ENCODE results near the gene DEGS2. TPM values are rescaled to one million over a fixed set of nuclear protein-coding genes. Genes with fewer than 3 reads are reported as not detected.

The DEGS2 gene
- total RNA-seq, 1 experiment from 2014 or later: not detected

DNA sequence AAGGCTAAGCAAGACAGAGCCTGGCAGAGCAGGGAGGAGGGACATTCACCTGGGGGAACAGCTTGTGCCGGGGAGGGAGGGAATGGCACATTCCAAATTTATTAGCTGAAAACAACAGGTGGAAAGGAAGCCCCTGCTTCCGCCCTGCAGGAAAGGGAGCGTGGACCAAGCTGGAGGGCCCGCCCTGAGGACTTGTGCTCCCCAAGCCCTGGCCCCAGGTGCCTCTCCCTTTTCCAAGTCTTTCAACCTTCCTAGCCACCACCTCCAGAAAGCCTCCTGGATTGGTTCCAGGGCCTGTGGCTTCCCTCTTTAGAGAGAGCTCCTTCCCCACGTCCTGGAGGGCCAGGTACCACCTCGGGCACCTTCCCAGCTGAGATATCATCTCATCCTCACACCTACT lies 2.7 kb downstream of the DEGS2 start:
- DNase-seq: no peak
- Histone ChIP-seq H3K9me3 (no peaks in the 10 kb centered on the region), H3K36me3 (no peaks in the 10 kb centered on the region), H3K4me3 (no peak overlapping the region), H3K27me3 (peaks cover 4% of the 10 kb centered on the region)

DNA sequence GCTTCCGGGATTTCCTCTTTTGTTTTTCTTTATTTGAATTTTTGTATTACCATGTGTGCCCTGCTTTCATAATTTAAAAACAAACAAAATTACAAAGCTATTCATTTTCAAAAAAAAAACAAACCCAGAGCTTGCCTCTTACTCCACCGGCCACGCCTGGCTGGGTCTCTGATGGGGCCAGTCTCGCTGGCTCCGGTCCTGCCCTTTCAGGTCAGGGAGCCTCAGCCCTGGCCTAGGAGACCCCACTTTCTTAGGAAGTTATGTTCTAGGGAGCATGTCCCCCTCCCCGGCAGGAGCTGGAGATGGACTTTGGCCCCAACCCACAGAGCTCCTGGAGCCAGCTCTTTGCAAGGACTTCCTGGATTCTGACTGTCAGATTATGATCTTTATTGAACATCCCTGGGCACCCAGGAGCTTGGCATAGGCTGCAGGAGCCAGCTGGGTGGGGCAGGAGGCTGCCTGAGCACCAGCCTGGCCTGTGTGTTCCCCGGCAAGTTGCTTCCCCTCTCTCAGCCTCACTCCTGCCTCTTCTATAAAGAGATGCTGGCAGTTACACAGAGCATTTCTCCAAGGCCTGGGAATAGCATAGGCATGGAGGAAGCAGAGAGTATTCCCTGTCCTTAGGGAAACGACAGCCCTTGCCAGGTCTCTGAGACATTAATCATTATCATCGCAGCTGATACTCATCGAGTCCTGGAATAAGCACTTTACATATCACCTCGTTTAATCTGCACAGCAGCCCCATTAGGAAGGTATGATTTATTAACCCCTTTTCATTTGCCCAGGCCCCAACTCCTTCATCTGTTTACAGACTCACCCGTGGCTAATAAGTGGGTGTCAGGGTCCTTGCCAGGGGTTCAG lies 3.5 kb downstream of the DEGS2 start:
- H3K9me3 ChIP-seq: no peaks in the 10 kb centered on the region
- peaks cover 4% of the 10 kb centered on the region for H3K27me3 ChIP-seq
- H3K36me3 ChIP-seq: no peaks in the 10 kb centered on the region
- no peak for DNase-seq
- no peak overlapping the region for H3K4me3 ChIP-seq

DNA sequence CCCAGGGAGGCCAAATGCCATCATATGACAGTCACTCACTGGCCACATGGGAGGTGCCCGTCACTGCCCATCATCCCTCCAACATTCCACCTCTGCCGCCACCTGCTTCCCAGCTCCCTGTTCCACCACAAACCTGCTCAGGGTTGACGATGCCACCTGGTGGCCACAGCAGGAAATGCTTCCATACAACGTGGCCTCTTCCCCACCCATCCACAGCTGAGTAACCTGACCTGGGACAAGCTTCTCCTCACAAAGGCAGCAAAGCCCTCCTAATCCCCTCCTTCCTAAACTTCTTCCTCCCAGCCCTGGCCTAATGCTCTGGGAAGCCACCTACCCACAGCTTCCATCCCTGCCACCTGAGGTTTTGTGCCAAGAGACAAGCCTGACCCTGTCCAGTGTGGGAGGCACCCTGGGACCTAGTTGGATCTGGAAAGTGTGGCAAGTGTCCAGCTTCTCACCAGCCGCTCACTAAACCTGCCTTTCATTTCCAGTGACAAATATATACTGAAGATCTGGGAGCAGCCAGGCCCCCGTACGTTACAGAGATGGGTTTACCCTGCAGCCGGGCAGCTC lies 4.3 kb downstream of the DEGS2 start:
- no peak for DNase-seq
- peaks cover 4% of the 10 kb centered on the region for H3K27me3 ChIP-seq
- H3K4me3 ChIP-seq: no peak overlapping the region
- H3K36me3 ChIP-seq: no peaks in the 10 kb centered on the region
- no peaks in the 10 kb centered on the region for H3K9me3 ChIP-seq

DNA sequence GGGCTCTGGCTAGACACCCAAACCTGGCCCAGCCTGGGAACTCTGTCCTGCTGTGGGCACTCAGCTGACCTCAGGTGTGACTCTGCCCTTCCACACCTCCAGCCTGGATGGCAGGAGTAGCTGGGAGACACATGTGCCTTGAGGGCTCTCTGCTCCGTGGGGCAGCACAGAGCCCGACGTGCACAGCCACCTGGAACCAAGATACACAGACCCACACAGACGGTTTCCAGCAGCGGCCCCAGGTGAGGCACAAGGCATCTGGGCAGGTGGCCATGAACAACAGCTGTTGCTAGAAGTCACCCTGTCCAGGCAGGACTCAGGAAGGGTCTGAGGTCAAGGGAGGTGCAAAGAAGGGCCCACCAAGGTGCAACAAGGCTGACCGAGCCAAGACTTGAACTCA lies 5.9 kb downstream of the DEGS2 start:
- no peaks in the 10 kb centered on the region for H3K9me3 ChIP-seq
- no peaks in the 10 kb centered on the region for H3K27me3 ChIP-seq
- H3K36me3 ChIP-seq: no peaks in the 10 kb centered on the region
- no peak overlapping the region for H3K4me3 ChIP-seq
- DNase-seq: no peak

DNA sequence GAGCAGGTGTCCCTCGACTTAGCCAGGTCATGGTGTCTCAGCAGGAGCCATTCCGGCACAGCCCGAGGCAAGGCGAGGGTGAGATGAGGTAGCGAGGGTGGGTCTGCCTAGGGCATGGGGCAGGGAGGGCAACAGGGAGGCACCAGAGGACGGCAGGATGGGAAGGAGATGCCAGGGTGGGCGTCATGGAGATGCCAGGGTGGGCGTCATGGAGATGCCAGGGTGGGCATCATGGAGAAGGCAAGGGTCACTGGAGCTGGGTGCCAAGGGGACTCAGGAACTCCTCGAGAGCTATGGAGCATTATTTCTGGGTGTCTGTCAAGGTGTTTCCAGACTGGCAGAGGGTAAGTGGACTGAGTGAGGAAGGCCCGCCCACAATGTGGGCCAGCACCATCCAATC lies 7.4 kb downstream of the DEGS2 start:
- H3K27me3 ChIP-seq: no peaks in the 10 kb centered on the region
- H3K36me3 ChIP-seq: no peaks in the 10 kb centered on the region
- H3K4me3 ChIP-seq: no peak overlapping the region
- H3K9me3 ChIP-seq: no peaks in the 10 kb centered on the region
- no peak for DNase-seq

DNA sequence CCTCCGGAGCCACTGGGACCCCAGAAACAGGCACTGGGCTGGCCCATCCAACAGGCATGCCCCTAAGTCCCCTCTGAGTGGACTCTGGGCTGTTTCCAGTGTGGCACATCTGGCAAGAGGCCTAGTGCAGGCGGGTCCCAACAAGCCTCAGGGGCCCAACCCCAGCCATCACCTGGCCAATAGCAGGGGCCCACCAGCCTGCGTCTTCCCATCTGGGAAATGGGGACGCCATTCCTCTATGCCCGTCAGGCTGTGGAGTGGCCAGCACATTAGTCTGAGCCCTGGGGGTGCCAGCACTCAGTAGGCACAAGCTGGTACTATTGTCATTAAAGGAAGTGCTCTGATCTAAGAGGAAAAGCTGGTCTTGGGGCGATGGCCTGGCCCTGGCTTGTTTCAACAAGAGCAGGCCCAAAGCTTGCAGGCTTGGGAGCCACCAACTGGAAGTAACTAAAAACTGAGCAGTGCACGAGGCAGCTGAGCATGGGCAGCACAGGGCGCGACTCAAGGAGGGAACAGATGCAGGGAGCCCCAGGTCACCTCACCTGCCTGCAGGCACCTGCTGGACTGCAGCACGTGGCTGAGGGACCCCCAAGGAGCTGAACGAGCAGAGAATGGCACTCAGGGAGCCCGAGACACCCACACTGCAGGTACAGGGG lies 8.4 kb downstream of the DEGS2 start:
- no peaks in the 10 kb centered on the region for H3K27me3 ChIP-seq
- no peak overlapping the region for H3K4me3 ChIP-seq
- no peaks in the 10 kb centered on the region for H3K36me3 ChIP-seq
- no peak for DNase-seq
- H3K9me3 ChIP-seq: no peaks in the 10 kb centered on the region

DNA sequence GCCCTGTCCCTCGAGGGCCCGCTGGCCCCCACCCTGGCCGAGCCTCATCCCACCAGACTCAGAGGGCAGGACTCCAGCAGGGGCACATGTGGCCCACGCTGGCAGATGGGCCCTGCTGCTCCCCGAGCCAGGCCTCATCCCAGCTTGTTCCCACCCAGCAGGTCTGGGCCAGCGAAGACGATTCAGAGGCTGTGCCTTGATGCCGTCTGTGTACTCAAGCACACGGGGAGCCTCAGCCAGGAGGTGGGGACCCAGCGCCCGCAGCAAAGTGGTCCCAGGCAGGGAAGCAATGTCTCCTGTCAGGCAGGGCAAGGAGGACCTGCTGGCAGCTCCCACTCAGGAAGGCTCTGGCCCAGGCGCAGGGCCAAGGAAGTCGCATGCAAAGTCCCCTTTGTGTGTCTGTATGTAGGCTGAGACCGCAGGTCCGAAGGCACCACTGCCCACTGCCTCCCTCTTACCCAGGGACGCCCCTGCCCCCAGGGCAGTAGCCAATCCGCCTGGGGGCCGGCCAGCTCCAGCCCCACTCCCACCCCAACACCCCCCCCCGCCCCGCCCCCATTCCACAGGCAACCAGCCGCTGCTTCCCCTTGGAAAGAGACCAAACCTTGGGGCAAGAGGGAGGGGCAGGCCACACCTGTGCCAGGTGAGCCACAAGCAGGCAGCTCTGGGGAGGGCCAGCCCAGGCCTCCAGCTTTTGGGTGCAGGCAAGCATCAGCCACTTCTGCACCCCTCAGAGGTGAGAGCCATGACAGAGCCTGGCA lies 9.4 kb downstream of the DEGS2 start:
- H3K9me3 ChIP-seq: no peaks in the 10 kb centered on the region
- DNase-seq: no peak

DNA sequence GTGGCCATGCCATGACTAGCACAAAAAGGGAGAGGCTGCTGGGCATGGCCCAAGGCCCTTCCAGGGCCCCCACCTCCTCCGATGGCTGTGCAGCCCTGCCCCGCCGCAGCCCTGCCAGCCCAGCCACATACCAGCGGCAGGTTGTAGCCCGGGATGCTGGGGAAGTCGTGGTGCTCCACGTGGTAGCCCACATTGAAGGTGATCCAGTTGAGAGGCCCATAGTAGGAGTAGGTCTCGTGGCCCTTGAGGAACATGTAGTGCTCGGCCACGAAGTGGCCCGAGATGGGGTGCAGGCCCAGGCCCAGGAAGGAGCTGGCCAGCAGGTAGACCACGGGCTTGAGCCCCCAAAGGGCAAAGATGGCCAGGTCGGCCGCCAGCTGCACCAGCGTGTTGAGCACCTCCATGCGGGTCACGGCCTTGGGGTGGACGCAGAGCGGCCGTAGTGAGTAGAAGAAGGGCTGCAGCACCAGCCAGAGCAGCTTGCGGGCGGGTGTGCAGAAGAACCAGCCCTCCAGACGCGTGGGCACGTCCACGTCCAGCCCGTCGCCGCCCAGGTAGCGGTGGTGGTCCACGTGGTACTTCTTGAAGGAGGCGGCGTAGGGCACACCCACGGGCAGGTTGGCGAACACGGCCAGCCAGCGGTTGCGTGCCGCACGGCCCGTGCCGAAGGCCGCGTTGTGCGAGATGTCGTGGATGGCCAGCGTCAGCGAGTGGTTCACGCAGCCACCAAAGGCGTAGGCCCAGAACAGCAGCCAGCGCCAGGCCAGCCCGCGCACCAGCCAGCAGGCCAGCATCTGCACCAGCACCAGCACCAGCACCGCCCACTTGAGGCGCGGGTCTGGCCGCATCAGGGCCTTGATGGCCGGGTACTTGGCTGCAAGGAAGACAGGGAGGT lies 10.4 kb downstream of the DEGS2 start:
- DNase-seq: no peak
- Histone ChIP-seq H3K27me3 (no peaks in the 10 kb centered on the region), H3K4me3 (no peak overlapping the region), H3K9me3 (no peaks in the 10 kb centered on the region), H3K36me3 (no peaks in the 10 kb centered on the region)

More for the DNA sequence above, 9.4 kb downstream of the DEGS2 start:
- H3K36me3 ChIP-seq: no peaks in the 10 kb centered on the region
- H3K27me3 ChIP-seq: no peaks in the 10 kb centered on the region
- H3K4me3 ChIP-seq: no peak overlapping the region

DNA sequence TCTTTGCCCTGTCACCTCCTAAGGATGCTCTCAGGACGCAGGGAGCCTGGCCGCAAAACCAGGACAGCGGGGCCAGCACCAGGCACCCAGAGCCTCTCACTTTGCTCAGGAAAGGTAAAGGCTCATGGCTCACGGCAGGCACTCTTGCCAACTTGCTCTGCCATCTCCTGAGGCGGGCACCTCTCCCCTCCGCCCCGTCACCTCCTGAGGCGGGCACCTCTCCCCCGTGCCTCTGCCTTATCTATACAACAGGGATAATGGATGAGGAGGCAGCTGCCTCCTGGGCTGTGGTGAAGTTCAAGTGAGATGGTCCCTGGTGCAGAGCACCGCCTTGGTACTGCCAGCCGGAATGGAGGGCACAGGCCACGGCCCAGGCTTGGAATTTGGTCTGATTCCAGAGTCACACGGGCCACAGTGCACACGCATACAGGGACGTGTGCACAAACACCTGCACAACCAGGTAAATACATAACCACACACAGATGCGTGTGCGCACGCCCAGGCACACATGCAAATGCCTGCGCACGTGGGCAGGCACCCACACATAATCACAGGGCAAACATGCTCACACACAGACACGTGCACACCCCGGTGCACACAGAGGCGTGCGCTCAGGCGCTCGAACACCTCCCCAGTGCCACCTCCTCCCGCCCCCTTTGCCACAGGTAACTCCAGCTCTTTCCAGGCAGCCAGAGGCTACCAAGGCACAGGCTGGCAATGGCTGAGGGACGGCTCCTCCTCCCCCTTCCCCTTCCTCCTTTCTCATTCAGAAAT lies 11.6 kb downstream of the DEGS2 start:
- Histone ChIP-seq H3K36me3 (no peaks in the 10 kb centered on the region), H3K27me3 (no peaks in the 10 kb centered on the region)

DNA sequence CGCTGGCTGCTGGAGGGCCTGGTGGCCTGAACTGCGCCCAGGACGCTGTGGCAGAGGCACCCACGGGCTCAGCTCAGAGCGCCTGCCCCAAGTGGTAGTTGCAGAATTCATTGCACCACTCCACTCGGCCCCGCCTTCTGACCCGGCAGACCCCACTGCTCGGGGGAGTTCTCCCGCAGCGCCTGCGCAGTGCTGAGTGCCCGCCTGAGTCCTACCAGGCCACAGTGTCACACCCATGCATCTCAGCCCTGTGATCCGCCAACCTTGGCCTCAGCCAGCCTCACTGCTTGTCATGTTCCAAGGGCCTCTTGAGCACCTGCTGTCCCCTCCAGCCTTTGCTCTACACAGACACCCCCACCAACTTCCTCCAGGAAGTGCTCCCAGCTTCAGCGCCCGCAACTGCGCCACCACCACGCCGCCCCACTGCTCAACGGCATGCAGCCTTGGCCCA lies 12.2 kb downstream of the DEGS2 start:
- no peak overlapping the region for H3K4me3 ChIP-seq
- no peaks in the 10 kb centered on the region for H3K36me3 ChIP-seq
- no peaks in the 10 kb centered on the region for H3K9me3 ChIP-seq
- H3K27me3 ChIP-seq: no peaks in the 10 kb centered on the region
- no peak for DNase-seq

More for the DNA sequence above, 11.6 kb downstream of the DEGS2 start:
- no peak for DNase-seq
- Histone ChIP-seq H3K4me3 (no peak overlapping the region), H3K9me3 (no peaks in the 10 kb centered on the region)

DNA sequence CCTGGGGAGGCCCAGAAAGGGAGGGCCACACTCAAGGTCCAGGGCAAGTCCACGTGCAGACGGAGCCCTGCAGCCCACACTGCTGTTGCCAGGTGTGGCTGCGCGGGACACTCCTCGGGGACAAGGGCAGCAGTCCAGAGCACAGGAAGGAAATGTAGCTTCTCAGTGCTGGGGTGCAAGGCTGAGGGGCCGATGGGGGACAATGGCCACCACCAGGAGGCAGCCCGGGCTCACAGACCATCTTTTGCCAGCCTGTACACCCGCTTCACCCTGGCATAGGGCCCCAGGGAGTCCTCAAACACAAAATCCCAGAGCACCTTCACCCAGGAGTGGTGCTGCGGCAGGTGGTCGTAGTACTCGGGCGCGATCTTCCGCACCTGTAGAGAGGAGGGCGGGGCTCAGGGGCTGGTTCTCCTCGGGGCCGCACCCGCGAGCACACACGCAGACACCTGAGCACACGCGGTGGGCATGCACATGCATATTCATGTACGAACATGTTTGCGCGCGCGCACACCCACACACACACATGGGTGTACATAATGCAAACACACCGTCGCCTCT lies 12.8 kb downstream of the DEGS2 start:
- H3K36me3 ChIP-seq: no peaks in the 10 kb centered on the region
- H3K27me3 ChIP-seq: no peaks in the 10 kb centered on the region

DNA sequence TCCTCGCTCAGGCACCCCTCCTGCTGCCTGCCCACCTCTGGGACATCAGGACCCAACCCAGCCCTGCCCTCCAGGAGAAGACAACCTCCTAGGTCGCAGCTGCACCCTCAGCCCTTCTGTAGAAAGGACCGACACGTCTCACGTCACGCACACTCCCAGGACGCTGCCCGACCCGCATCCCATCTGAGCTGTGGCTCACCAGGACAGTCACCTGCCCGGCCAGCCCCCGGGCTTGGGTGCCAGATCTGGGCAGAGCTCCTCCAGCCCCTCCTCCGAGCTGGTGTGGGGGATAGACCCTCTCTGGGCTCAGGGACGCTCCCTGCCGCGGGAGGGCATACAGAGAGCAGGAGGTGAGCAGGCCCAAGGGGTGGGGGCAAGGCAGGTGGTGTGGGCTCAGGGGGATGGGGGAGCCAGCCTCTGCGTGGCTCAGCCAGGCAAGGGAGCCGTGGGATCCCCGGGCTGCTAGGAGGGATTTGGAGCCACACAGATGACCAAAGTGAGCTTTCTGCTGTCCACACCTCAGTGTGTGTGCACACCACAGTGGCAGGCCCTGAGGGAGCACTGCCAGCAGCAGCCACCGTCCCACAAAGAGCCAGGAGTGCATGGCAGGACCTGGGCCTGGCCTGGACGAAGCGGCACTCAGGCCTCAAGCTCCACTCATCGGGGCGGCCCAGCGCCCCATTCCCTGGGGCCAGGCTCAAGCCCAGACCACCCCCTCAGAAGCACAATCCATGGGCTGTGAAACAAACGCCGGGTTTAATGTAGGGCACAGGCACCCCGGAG lies 13.6 kb downstream of the DEGS2 start:
- H3K9me3 ChIP-seq: no peaks in the 10 kb centered on the region
- no peak for DNase-seq
- H3K27me3 ChIP-seq: no peaks in the 10 kb centered on the region
- H3K36me3 ChIP-seq: no peaks in the 10 kb centered on the region
- H3K4me3 ChIP-seq: no peak overlapping the region

More for the DNA sequence above, 12.8 kb downstream of the DEGS2 start:
- no peak for DNase-seq
- no peak overlapping the region for H3K4me3 ChIP-seq
- no peaks in the 10 kb centered on the region for H3K9me3 ChIP-seq

DNA sequence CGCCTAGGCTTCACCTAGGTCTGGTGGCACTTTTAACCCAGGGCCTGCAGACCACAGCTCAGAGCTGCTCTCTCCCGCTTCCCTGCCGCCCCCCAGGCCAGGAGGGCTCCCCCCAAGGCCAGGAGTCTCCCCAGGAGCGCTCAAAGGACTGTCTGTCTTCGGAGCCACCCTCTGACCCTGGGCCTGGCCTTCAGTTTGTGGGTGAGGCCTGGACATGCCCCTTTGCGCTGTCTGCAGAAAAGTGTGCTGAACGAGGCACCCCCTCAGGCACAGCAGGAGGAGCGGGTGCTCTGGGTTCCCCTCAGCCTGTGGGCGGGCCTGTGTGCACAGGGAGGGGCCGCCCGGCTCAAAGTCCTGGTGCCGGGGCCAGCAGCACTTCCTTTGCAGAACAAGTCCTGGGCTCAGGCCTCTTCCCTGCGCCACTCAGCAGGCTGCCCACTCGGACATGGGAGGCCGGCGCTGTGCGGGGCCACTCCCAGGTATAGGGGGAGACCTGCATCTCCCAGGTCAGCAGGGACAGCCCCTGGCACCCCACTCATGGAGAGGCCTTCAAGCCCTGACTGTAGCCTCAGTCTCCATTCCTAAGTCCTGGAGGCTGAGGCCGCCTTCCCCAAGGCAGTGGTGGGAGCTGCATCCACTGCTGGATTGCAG lies 14.3 kb downstream of the DEGS2 start:
- no peak for DNase-seq
- no peaks in the 10 kb centered on the region for H3K27me3 ChIP-seq
- H3K36me3 ChIP-seq: no peaks in the 10 kb centered on the region
- H3K9me3 ChIP-seq: no peaks in the 10 kb centered on the region
- H3K4me3 ChIP-seq: no peak overlapping the region

DNA sequence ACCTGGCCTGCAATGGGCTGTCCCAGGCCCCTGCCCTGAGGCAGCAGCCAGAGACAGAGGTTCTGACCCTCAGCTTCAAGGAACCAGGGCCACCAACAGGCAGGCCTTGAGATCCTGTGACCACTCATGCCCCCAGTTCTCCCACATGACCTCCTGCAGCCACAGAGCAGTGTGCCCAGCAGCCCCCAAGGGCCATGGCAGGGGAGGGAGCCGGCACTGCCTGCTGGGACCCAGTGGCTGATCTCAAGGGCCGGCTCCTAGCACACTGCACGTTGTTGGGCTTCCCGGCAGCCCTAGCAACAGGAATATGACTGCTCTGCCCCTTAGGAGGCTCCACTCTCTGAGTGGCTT lies 14.8 kb downstream of the DEGS2 start:
- no peaks in the 10 kb centered on the region for H3K27me3 ChIP-seq
- H3K36me3 ChIP-seq: no peaks in the 10 kb centered on the region
- H3K9me3 ChIP-seq: no peaks in the 10 kb centered on the region
- DNase-seq: no peak
- H3K4me3 ChIP-seq: no peak overlapping the region
